OCI-LY3 (cell line): ENCODE results near the gene PACRG.

Experiments used
- H2AFZ ChIP-seq: fragments of 200-600, 300-600 bp; shearing (Covaris generic); 2 replicates; pipeline ENCODE4 v1.6.0; 2014; ENCODE audit warnings: antibody characterized with exemption, low read depth, low read length
- H3K27ac ChIP-seq: fragments of 200-600, 300-600 bp; sonication (generic); 2 replicates; pipeline ENCODE4 v1.5.1; 2014; ENCODE audit warnings: mild to moderate bottlenecking, low read length, moderate library complexity, mixed read lengths
- H3K27me3 ChIP-seq: fragments of 200-600, 300-600 bp; sonication (generic); 2 replicates; pipeline ENCODE4 v1.6.1; 2014; ENCODE audit warnings: low read depth, low read length, mixed read lengths
- H3K36me3 ChIP-seq: fragments of 200-600, 300-600 bp; sonication (generic); replicated peaks from 2 replicates; pipeline ENCODE3; 2014; ENCODE audit warnings: low read depth, low read length, mixed read lengths
- H3K4me1 ChIP-seq: fragments of 300-600, 200-600 bp; sonication (generic); 2 replicates; pipeline ENCODE4 v1.6.1; 2014; ENCODE audit warnings: low read length, mixed read lengths
- H3K4me2 ChIP-seq: fragments of 200-600, 300-600 bp; sonication (generic); 2 replicates; pipeline ENCODE4 v1.6.1; 2014; ENCODE audit warnings: low read length, mixed read lengths
- H3K4me3 ChIP-seq: fragments of 300-600, 200-600 bp; sonication (generic); 2 replicates; pipeline ENCODE4 v1.5.1; 2014; ENCODE audit warnings: antibody characterized with exemption, mild to moderate bottlenecking, low read length, moderate library complexity
- H3K79me2 ChIP-seq: fragments of 300-600, 200-600 bp; shearing (Covaris generic); 2 replicates; pipeline ENCODE4 v1.6.1; 2014; ENCODE audit warnings: mild to moderate bottlenecking, low read length, mixed read lengths
- H3K9ac ChIP-seq: fragments of 300-600, 200-600 bp; shearing (Covaris generic); 2 replicates; pipeline ENCODE4 v1.6.0; 2014; ENCODE audit warnings: mild to moderate bottlenecking, low read length, moderate library complexity
- H3K9me3 ChIP-seq: fragments of 200-600, 300-600 bp; shearing (Covaris generic); 2 replicates; pipeline ENCODE4 v1.6.1; 2014; ENCODE audit warnings: low read length, mixed read lengths; ENCODE audit not compliant: insufficient read depth
- H4K20me1 ChIP-seq: fragments of 200-600, 300-600 bp; sonication (generic); 2 replicates; pipeline ENCODE4 v1.6.1; 2016; ENCODE audit warnings: low read length, mixed read lengths; ENCODE audit not compliant: insufficient read depth
- EZH2phosphoT487 ChIP-seq: fragments of 200-600 bp; shearing (Covaris generic); IDR thresholded peaks from 2 replicates; pipeline ENCODE4 v1.6.1; 2018; ENCODE audit warnings: antibody characterized with exemption, mixed run types, low read depth
- TF ChIP-seq, protein P1 (sequence below): fragments of 200-600, 300-600 bp; sonication (generic); IDR thresholded peaks from 2 replicates; pipeline ENCODE4 v1.5.1; 2014; ENCODE audit warnings: antibody characterized with exemption, low read length, low read depth

Gene PACRG

DNA sequence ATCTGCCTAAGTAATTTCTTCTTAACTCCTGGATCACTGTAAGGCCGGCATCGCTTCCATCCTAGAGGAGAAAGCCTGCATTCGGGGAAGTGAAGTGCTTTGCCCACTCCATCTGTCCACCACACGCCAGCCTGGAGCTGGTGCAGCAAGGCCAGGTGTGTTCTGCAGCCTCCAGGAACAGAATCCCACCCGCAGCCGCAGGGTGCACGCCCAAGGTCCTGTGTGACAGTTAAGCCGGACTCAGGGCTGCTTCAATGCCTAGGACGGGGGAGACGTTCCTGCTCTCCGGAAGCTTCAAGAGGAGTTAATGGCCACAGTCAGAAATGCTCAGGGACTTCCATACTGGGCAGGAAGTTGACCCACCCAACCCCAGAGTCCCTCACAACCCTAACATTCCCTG lies 600.6 kb downstream of the PACRG start:
- Histone ChIP-seq H3K9ac (no peak overlapping the region), H3K36me3 (no peaks in the 10 kb centered on the region), H3K27me3 (peaks cover 5% of the 10 kb centered on the region; the same call in 1 of the 2 replicates), H3K9me3 (no peaks in the 10 kb centered on the region), H3K27ac (no peak overlapping the region), H3K79me2 (no peaks in the 10 kb centered on the region), H4K20me1 (no peaks in the 10 kb centered on the region), H3K4me2 (no peak overlapping the region), H3K4me3 (no peak overlapping the region), H2AFZ (no peak overlapping the region), H3K4me1 (no peaks in the 10 kb centered on the region)
- no peak for TF ChIP-seq EZH2phosphoT487
- TF ChIP-seq, protein P1, sequence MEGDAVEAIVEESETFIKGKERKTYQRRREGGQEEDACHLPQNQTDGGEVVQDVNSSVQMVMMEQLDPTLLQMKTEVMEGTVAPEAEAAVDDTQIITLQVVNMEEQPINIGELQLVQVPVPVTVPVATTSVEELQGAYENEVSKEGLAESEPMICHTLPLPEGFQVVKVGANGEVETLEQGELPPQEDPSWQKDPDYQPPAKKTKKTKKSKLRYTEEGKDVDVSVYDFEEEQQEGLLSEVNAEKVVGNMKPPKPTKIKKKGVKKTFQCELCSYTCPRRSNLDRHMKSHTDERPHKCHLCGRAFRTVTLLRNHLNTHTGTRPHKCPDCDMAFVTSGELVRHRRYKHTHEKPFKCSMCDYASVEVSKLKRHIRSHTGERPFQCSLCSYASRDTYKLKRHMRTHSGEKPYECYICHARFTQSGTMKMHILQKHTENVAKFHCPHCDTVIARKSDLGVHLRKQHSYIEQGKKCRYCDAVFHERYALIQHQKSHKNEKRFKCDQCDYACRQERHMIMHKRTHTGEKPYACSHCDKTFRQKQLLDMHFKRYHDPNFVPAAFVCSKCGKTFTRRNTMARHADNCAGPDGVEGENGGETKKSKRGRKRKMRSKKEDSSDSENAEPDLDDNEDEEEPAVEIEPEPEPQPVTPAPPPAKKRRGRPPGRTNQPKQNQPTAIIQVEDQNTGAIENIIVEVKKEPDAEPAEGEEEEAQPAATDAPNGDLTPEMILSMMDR: no peak

DNA sequence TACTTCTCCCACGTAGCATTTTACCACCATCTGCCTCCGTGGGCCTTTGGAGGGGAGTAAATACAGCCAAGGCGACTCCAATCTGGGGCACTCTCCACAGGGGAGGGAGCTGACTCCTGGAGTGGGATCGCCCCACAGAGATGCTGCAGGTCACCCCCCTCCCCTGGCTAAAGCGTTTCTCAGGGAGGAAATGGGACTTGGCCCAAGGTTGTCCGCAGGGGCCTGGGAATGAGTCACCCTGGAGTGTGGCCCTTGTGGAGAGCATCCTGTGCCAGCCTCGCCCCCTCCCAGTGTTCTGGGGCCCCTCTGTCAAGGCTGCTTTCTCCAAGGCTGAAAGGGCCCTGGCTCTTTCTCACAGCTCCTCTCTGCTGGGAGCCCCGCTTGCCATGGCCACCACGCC lies 602.2 kb downstream of the PACRG start:
- H3K27ac ChIP-seq: no peak overlapping the region
- no peaks in the 10 kb centered on the region for H3K79me2 ChIP-seq
- H3K9me3 ChIP-seq: no peaks in the 10 kb centered on the region
- TF ChIP-seq, protein P1: no peak
- TF ChIP-seq EZH2phosphoT487: no peak
- no peak overlapping the region for H2AFZ ChIP-seq
- H3K4me1 ChIP-seq: no peaks in the 10 kb centered on the region
- H3K4me2 ChIP-seq: no peak overlapping the region
- no peak overlapping the region for H3K9ac ChIP-seq
- H4K20me1 ChIP-seq: no peaks in the 10 kb centered on the region
- H3K4me3 ChIP-seq: no peak overlapping the region
- no peaks in the 10 kb centered on the region for H3K36me3 ChIP-seq
- H3K27me3 ChIP-seq: peaks cover under 1% of the 10 kb centered on the region; the same call in 1 of the 2 replicates

DNA sequence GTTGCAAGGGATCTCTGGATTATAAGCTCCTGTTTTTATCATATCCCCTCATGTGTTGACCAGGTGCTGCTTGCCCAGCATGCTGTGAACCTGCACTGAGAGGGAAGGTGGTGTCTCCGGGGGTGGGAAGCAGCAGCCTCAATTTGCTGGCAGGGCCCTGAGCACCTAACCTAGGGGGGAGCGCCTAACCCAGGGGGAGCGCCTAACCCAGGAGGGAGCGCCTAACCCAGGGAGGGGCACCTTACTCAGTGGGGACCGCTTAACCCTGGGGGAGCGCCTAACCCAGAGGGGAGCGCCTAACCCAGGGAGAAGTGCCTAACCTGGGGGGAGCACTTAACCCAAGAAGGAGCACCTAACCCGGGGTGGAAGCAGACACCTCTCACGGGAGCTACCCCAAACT lies 603.5 kb downstream of the PACRG start:
- Histone ChIP-seq H3K9me3 (no peaks in the 10 kb centered on the region), H3K79me2 (no peaks in the 10 kb centered on the region), H3K9ac (no peak overlapping the region), H3K27ac (no peak overlapping the region), H3K4me2 (no peak overlapping the region), H3K4me3 (no peak overlapping the region), H4K20me1 (no peaks in the 10 kb centered on the region), H3K36me3 (no peaks in the 10 kb centered on the region), H3K4me1 (no peaks in the 10 kb centered on the region), H2AFZ (no peak overlapping the region), H3K27me3 (no peaks in the 10 kb centered on the region)
- TF ChIP-seq, protein P1: no peak
- TF ChIP-seq EZH2phosphoT487: no peak

DNA sequence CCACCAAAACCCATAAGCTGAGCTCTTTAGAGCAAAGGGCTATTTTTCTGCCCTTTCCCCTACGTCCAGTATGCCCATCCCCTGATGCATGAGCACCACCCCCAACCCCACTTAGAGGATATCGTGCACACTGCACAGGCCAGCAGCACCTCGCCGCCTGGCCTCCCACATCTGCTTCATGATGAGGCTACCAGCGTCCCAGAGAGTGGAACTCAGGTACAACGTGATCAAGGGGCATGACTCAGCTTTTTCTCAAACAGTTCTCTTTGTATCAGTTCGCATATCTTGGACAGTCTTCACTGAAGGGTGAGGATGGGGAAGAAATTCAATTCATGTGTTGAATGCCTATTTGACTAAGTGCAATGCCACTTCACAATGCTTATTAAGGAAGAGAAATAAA lies 604.8 kb downstream of the PACRG start:
- H4K20me1 ChIP-seq: no peaks in the 10 kb centered on the region
- no peaks in the 10 kb centered on the region for H3K9me3 ChIP-seq
- H3K79me2 ChIP-seq: no peaks in the 10 kb centered on the region
- H3K36me3 ChIP-seq: no peaks in the 10 kb centered on the region
- TF ChIP-seq, protein P1: no peak
- TF ChIP-seq EZH2phosphoT487: no peak
- H3K4me2 ChIP-seq: no peak overlapping the region
- no peak overlapping the region for H2AFZ ChIP-seq
- no peaks in the 10 kb centered on the region for H3K27me3 ChIP-seq
- H3K4me3 ChIP-seq: no peak overlapping the region
- H3K9ac ChIP-seq: no peak overlapping the region
- no peak overlapping the region for H3K27ac ChIP-seq
- H3K4me1 ChIP-seq: no peaks in the 10 kb centered on the region
